ENCODE data around the gene GPRASP3.

DNA sequence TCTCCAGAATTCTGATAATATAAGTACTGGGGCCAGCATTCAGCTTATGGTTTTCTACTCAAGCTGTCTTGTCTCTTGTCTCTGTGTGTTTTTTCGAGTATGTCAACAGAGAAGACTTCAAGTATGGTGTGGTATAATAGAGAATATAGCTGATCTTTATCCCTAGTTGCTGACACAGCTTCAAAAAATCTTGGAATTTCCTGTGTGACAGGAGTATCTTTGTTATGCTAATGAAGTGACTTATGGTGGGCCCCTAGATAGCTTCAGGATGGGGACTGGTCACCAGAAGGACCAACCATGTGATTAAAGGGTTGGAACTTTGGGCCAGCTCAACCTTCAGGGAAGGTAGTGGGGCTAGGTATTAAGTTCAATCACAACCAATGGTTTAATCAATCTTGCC is 2.9 kb downstream of the GPRASP3 start:
- TF ChIP-seq, protein P1, sequence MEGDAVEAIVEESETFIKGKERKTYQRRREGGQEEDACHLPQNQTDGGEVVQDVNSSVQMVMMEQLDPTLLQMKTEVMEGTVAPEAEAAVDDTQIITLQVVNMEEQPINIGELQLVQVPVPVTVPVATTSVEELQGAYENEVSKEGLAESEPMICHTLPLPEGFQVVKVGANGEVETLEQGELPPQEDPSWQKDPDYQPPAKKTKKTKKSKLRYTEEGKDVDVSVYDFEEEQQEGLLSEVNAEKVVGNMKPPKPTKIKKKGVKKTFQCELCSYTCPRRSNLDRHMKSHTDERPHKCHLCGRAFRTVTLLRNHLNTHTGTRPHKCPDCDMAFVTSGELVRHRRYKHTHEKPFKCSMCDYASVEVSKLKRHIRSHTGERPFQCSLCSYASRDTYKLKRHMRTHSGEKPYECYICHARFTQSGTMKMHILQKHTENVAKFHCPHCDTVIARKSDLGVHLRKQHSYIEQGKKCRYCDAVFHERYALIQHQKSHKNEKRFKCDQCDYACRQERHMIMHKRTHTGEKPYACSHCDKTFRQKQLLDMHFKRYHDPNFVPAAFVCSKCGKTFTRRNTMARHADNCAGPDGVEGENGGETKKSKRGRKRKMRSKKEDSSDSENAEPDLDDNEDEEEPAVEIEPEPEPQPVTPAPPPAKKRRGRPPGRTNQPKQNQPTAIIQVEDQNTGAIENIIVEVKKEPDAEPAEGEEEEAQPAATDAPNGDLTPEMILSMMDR (conservative IDR thresholded peaks at IDR 0.05; ENCODE audit: low read depth, low read length): no peak
- no peak for TF ChIP-seq EZH2 (IDR thresholded peaks at IDR 0.05; ENCODE audit: borderline replicate concordance, low read depth, low read length, poor library complexity, severe bottlenecking)

All from A673 (cell line).